Sciatic nerve (tissue), 2 donors: Measurements from ENCODE around the gene SMURF2. TPM values are rescaled to one million over a fixed set of nuclear protein-coding genes. Genes with fewer than 3 reads are reported as not detected.
"Not testable (repeated sequence)": the region's sequence is repeated elsewhere in the genome, so short reads cannot be mapped to it uniquely, and the experiment has no call there.

Experiments used
- ATAC-seq: fragments of 200-7000 bp; cut with Tn5 transposase; one replicate; pipeline ENCODE4 v1.9.1; 2020; ENCODE audit warnings: mild to moderate bottlenecking, moderate library complexity
- DNase-seq: peaks from one replicate; pipeline ENCODE4 v3.0.0-alpha.2; 2020; ENCODE audit warnings: low spot score
- intact Hi-C: fragments of 100-400 bp; cut with DNase I; formaldehyde crosslinking; loops from one replicate; pipeline ENCODE4 v1.14.2; 2022
- total RNA-seq: library from RNA; stranded (reverse); fragmentation: NEBNext Ultra II Directional; extraction: Animal tissue kit (Norgen Biotek cat#: 25700); gene quantifications from one replicate; pipeline ENCODE4 v1.2.1, GENCODE V29; 2021
- donor health status: DM: no; HTN: no; CAD: no.
- donor health status: DM: no; HTN: no; CAD: no.

The SMURF2 gene
- total RNA-seq, 1 donor from 2014 or later, result 29.8 TPM

DNA sequence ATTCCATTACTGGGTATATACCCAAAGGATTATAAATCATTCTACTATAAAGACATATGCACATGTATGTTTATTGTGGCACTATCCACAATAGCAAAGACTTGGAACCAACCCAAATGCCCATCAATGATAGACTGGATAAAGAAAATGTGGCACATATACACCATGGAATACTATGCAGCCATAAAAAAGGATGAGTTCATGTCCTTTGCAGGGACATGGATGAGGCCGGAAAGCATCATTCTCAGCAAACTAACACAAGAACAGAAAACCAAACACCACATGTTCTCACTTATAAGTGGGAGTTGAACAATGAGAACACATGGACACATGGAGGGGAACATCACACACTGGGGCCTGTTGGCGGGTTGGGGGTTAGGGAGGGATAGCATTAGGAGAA is 51.9 kb downstream of the SMURF2 start:
- DNase-seq, intact Hi-C loops, ATAC-seq: not testable (repeated sequence)

DNA sequence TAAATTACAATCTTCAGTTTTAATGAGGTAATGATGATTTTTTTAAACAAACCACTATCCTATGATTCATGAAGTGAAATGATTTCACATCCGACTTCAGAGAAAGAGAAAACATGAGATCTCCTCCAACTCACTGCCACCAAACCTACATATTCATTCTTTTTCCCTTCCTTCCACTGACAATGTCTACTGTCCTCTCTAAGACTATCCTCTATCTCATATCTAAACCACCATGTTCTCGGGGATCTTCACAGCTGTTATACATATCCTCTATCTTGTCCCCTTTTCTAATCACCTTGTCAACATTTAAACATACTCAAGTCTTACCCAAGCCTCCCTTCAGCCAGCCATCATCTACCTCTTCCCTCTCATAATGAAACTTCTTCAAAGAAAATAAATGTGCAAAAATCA is 53.5 kb downstream of the SMURF2 start:
- DNase-seq, result no peak
- ATAC-seq, result no peak
- intact Hi-C loops, result no loop called here

GRCh38 chr17:64607862-64608565 is 54.1 kb downstream of the SMURF2 start:
- no peak for DNase-seq
- intact Hi-C loops, result no loop called here
- no peak for ATAC-seq

GRCh38 chr17:64604532-64604931 is 57.6 kb downstream of the SMURF2 start:
- DNase-seq, ATAC-seq, intact Hi-C loops: not testable (repeated sequence)

- DNase-seq, result no peak
- intact Hi-C loops, result no loop called here
- ATAC-seq, result no peak
These were observed 58.1 kb downstream of the SMURF2 start for GRCh38 chr17:64603987-64604386.

DNA sequence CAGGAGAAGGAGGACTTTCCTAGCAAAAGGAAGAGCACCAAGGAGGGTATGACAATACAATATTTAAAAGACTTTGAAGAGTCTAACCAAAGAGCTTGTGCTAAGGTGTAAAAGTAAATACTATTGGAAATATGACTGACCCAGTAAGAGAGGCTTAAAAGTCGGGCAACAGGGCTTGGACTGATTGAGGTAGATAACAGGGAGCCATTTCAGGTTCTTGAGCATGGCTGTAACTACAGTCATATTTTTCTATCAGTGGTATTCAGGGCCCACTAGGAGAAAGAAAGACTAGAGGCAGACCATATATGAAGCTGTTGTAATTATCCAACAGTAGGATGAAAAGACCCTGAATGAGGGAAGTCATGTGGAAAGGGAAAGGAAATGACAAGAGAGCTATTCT is 62.3 kb downstream of the SMURF2 start:
- ATAC-seq (no peak), DNase-seq (no peak)
- intact Hi-C loops, result no loop called here

DNA sequence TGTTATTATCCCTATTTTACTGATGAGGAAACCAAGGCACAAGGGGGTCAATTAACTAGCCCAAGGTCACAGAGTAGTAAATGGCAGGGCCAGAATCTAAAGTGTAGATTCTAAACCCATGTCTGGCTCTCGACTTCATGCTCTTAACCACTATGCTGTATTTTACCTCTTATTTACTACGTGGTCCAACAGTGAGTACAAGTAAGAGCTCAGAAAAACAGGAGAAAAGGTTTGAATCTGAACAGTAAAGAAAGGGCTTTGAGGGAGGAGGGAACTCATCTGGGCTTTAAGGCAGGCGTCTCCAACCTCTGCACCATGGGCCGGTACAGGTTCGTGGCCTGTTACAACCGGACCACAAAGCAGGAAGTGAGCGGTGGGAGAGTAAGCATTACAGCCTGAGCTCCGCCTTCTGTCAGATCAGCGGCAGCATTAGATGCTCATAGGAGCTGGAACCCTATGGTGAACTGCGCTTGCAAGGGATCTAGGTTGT is 62.9 kb downstream of the SMURF2 start:
- intact Hi-C loops, result no loop called here
- no peak for DNase-seq
- peak; percentile 17 for ATAC-seq

- ATAC-seq (no peak), DNase-seq (no peak)
- intact Hi-C loops, result no loop called here
These were observed 63.4 kb downstream of the SMURF2 start for GRCh38 chr17:64598672-64599071.

DNA sequence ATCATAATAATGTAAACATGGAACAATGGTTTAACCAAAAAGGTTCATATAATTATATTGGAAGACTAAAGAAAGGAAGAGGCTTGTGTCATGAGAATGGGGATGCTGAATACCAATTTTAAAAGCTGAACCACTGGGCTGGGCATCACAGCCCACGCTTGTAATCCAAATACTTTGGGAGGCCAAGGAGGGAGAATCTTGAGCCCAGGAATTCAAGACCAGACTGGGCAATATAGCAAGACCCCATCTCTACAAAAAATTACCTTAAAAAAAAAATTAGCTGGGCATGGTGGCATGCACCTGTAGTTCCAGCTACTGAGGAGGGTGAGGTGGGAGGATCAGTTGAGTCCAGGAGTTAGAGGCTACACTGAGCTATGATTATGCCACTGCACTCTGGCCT is 65.1 kb downstream of the SMURF2 start:
- intact Hi-C loops, result no loop called here
- ATAC-seq (no peak), DNase-seq (no peak)

DNA sequence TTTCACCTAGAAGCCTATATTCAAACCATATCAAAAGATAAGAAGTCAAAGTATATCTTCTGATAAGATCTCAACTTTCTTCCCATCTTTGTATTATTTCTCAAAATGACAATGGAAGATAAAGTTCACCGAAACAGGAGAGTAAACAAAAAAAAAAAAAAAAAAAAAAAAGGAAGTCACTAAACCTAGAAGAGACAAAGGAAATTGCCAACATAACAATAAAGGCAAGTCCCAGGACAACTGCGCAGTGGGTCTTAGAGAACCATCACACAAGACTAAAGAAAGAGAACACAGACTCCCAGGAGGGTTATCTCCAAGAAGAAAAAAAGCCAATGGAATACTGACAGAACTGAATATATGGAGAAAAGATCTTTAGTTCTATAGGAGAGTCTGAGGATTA is 65.7 kb downstream of the SMURF2 start:
- intact Hi-C loops, result no loop called here
- DNase-seq (no peak), ATAC-seq (no peak)

DNA sequence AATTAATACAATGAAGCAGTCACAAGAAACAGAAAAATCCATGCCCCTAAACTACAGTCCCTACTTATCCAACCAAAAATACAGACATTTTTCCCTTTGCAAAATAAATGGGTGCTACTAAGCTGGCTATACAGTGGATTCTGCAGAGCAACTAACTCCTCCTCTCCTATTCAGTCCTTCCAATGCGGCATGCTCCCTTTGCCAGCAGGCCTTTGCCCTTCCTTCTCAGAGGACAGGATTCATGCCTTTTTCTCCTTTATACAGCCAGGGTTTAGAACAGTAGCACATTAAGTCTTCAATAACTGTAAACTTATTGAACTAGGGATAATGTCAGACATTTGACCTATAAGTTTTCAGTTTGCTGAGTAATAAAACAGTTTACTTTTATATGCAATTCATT is 70.2 kb downstream of the SMURF2 start:
- ATAC-seq (no peak), DNase-seq (no peak)
- intact Hi-C loops, result no loop called here

DNA sequence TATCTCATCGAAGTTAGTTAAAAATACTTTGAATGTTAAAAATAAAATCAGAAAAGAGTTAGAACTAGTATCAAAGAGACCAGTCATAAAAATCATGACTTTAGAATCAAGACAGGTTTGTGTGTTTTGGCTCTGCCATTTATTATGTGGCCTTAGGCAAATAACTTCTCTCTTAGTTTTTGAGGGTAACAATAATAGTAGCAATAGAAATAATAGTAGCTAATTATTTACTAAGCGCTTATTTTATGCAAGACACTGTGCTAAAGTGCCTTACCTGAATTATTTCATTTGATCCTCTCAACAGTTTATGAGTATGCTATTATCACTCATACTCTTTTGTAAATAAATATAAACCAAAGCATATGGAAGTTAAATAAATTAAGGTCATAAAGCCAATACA is 77.0 kb downstream of the SMURF2 start:
- no peak for ATAC-seq
- intact Hi-C loops, result no loop called here
- DNase-seq, result no peak

GRCh38 chr17:64583038-64583437 is 79.1 kb downstream of the SMURF2 start:
- intact Hi-C loops, result no loop called here
- ATAC-seq, result no peak
- DNase-seq, result no peak

- intact Hi-C loops, result no loop called here
- no peak for ATAC-seq
These were observed 81.5 kb downstream of the SMURF2 start for GRCh38 chr17:64580384-64581315.

GRCh38 chr17:64579917-64580316 is 82.2 kb downstream of the SMURF2 start:
- intact Hi-C loops, result no loop called here
- no peak for ATAC-seq
- no peak for DNase-seq

More at GRCh38 chr17:64580384-64581315, 81.5 kb downstream of the SMURF2 start:
- no peak for DNase-seq

DNA sequence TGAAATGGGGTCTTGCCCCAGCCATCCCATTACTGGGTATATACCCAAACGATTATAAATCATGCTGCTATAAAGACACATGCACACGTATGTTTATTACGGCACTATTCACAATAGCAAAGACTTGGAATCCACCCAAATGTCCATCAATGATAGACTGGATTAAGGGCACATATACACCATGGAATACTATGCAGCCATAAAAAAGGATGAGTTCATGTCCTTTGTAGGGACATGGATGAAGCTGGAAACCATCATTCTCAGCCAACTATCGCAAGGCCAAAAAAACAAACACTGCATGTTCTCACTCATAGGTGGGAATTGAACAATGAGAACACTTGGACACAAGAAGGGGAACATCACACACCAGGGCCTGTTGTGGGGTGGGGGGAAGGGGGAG is 85.1 kb downstream of the SMURF2 start:
- intact Hi-C loops, DNase-seq, ATAC-seq: not testable (repeated sequence)

GRCh38 chr17:64575431-64575830 is 86.7 kb downstream of the SMURF2 start:
- no peak for DNase-seq
- intact Hi-C loops, result no loop called here
- no peak for ATAC-seq

- ATAC-seq, result no peak
- intact Hi-C loops, result no loop called here
These were observed 87.5 kb downstream of the SMURF2 start for GRCh38 chr17:64574646-64575045.

DNA sequence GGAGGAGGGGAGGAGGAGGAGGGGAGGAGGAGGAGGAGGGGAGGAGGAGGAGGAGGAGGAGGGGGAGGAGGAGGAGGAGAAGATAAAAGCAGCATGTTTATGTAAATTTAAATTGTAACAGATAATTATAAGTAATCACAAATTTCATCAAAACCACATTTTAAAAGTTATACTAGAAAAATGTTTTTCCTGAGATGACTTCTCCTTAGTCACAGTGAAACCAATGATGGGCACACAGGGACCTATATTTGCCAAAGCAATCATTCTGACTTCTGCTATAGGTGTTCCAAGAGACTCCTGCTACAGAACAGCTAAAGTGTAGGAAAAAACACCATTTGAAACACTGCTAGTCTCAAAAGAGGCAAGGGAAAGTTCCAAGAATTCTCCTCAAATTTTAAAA is 88.9 kb downstream of the SMURF2 start:
- no peak for ATAC-seq
- no peak for DNase-seq
- intact Hi-C loops, result no loop called here

More at GRCh38 chr17:64574646-64575045, 87.5 kb downstream of the SMURF2 start:
- DNase-seq, result no peak

DNA sequence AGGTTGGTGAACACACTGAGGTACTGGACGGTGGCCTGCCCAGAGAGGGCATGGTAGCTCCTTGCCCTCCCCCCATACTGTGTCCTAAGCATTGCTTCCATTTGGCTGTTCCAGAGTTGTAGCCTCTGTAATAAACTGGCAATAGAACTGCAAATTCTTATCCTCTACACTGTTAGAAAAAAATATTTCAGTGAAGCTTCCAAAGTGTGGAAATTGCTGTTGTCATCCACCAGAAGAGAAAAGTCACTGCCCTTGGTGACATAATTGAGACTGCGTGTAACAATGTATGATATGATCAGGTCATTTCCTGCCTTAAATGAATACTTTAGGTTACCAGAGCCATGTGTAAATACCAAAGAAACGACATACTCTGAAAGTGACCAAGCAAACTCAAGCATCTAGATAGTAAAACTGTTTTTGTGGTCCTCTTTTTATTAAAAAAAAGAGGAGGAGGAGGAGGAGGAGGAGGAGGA is 89.4 kb downstream of the SMURF2 start:
- intact Hi-C loops, result no loop called here
- ATAC-seq, result peak; percentile 76
- no peak for DNase-seq
